Mesenchymal stem cell (in vitro differentiated cells and primary cell): ENCODE results near the gene OR2L2.

Experiments
- DNase-seq: peaks from one replicate; pipeline ENCODE4 v3.0.0-alpha.2; 2013
- H2AFZ ChIP-seq: one replicate; pipeline ENCODE4 v1.6.1; 2013; ENCODE audit warnings: low read depth, mild to moderate bottlenecking, control low read depth, inconsistent platforms, low read length, moderate library complexity
- H2AK5ac ChIP-seq: 2 replicates; pipeline ENCODE4 v1.6.1; 2013; ENCODE audit warnings: low read length, moderate library complexity, mild to moderate bottlenecking, inconsistent platforms; ENCODE audit not compliant: severe bottlenecking
- H2BK120ac ChIP-seq: one replicate; pipeline ENCODE4 v1.6.1; 2013; ENCODE audit warnings: low read depth, mild to moderate bottlenecking, inconsistent platforms, low read length, moderate library complexity
- H2BK12ac ChIP-seq, 2 experiments: one replicate each; pipeline ENCODE4 v1.6.1; 2013; ENCODE audit warnings: inconsistent platforms in 2 of 2, low read length in 2 of 2, mild to moderate bottlenecking in 2 of 2, moderate library complexity in 2 of 2, control low read depth in 1 of 2
- H2BK15ac ChIP-seq: one replicate; pipeline ENCODE4 v1.6.1; 2013; ENCODE audit warnings: mild to moderate bottlenecking, low read depth, inconsistent platforms; ENCODE audit not compliant: poor library complexity, severe bottlenecking
- H2BK5ac ChIP-seq: 2 replicates; pipeline ENCODE4 v1.6.1; 2013; ENCODE audit warnings: low read depth, mild to moderate bottlenecking, low read length, control low read depth, inconsistent platforms; ENCODE audit not compliant: poor library complexity, severe bottlenecking
- H3K14ac ChIP-seq, 2 experiments: one replicate each; pipeline ENCODE4 v1.6.1; 2013; ENCODE audit warnings: inconsistent platforms in 2 of 2, low read length in 2 of 2, control low read depth in 1 of 2, mild to moderate bottlenecking in 1 of 2, moderate library complexity in 1 of 2
- H3K18ac ChIP-seq, 2 experiments: one replicate each; pipeline ENCODE4 v1.6.1; 2013; ENCODE audit warnings: inconsistent platforms in 2 of 2, low read length in 2 of 2, control low read depth in 1 of 2, low read depth in 1 of 2, mild to moderate bottlenecking in 1 of 2
- H3K23ac ChIP-seq, 2 experiments: one replicate each; pipeline ENCODE4 v1.6.1; 2013; ENCODE audit warnings: inconsistent platforms in 2 of 2, low read length in 2 of 2, mild to moderate bottlenecking in 2 of 2, moderate library complexity in 2 of 2, control low read depth in 1 of 2
- H3K27ac ChIP-seq: 2 replicates; pipeline ENCODE4 v1.5.1; 2013; ENCODE audit warnings: mild to moderate bottlenecking, moderate library complexity, low read length, control low read depth, inconsistent platforms; ENCODE audit not compliant: poor library complexity, severe bottlenecking
- H3K27me3 ChIP-seq, 2 experiments: 2 replicates each; pipeline versions ENCODE4 v1.6.1 to v1.7.0; 2013; ENCODE audit warnings: low read length in 2 of 2, mild to moderate bottlenecking in 2 of 2, moderate library complexity in 2 of 2, control low read depth in 1 of 2, inconsistent platforms in 1 of 2; ENCODE audit not compliant: control insufficient read depth in 1 of 2, insufficient read depth in 1 of 2
- H3K36me3 ChIP-seq, 2 experiments: 2 replicates each; pipeline versions ENCODE4 v1.6.1 to v1.7.0; 2013; ENCODE audit warnings: low read length in 2 of 2, control low read depth in 1 of 2, inconsistent platforms in 1 of 2, low read depth in 1 of 2, mild to moderate bottlenecking in 1 of 2; ENCODE audit not compliant: insufficient read depth in 2 of 2, control insufficient read depth in 1 of 2
- H3K4ac ChIP-seq, 2 experiments: one replicate each; pipeline ENCODE4 v1.6.1; 2013; ENCODE audit warnings: inconsistent platforms in 2 of 2, low read length in 2 of 2, mild to moderate bottlenecking in 2 of 2, moderate library complexity in 2 of 2, control low read depth in 1 of 2, low read depth in 1 of 2
- H3K4me1 ChIP-seq: 2 replicates; pipeline ENCODE4 v1.6.1; 2013; ENCODE audit warnings: low read depth, low read length, control low read depth; ENCODE audit not compliant: control insufficient read depth, insufficient read depth
- H3K4me2 ChIP-seq: 2 replicates; pipeline ENCODE4 v1.6.1; 2013; ENCODE audit warnings: low read length, mild to moderate bottlenecking, inconsistent platforms; ENCODE audit not compliant: poor library complexity, severe bottlenecking
- H3K4me3 ChIP-seq, 2 experiments: 2 replicates each; pipeline versions ENCODE4 v1.5.1 to v1.7.0; 2013; ENCODE audit warnings: low read length in 2 of 2, mild to moderate bottlenecking in 2 of 2, control low read depth in 1 of 2, low read depth in 1 of 2; ENCODE audit not compliant: insufficient read depth in 1 of 2
- H3K79me1 ChIP-seq: replicated peaks from 2 replicates; pipeline ENCODE4 v1.6.1; 2013; ENCODE audit warnings: mild to moderate bottlenecking, control low read depth, low read length, inconsistent platforms; ENCODE audit not compliant: poor library complexity, severe bottlenecking
- H3K9ac ChIP-seq: 2 replicates; pipeline ENCODE4 v1.7.0; 2013; ENCODE audit warnings: mild to moderate bottlenecking, low read length, moderate library complexity
- H3K9me3 ChIP-seq: 2 replicates; pipeline ENCODE4 v1.7.0; 2013; ENCODE audit warnings: mild to moderate bottlenecking, low read length; ENCODE audit not compliant: control insufficient read depth
- H4K8ac ChIP-seq: one replicate; pipeline ENCODE4 v1.6.1; 2013; ENCODE audit warnings: inconsistent platforms, mild to moderate bottlenecking, low read length, moderate library complexity
- H4K91ac ChIP-seq: one replicate; pipeline ENCODE4 v1.6.1; 2013; ENCODE audit warnings: mild to moderate bottlenecking, low read length, inconsistent platforms
- WGBS: methylation state at CpG from one replicate; pipeline ENCODE4 v1.1.7; 2013; ENCODE audit warnings: mixed read lengths; 5-methylcytosine and 5-hydroxymethylcytosine counted together

Gene OR2L2

DNA sequence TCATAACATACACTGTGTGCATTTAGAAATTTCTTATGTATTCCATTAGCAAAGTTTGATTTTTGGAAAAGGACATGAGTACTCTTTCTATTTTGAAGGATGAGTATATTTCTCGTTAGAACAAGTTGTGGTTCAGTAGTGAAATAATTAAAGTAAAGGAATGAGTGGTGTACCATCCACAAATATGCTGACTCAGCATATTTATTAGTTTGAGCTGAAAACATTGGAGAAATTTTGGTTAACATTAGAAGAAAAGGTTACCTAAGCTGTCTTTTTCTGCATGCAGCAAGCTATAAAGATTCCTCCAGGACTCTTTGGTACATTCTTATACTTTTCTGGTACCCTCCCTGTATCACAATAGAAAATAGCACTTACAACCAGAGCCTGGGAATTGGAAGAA lies 22.1 kb upstream of the OR2L2 start:
- Histone ChIP-seq H2BK15ac (no peak overlapping the region), H2BK120ac (no peak overlapping the region), H3K79me1 (no peaks in the 10 kb centered on the region), H3K4me1 (no peaks in the 10 kb centered on the region), H3K36me3 (no peaks in the 10 kb centered on the region), H2BK12ac (no peak overlapping the region), H2BK5ac (no peak overlapping the region), H3K27me3 (no peaks in the 10 kb centered on the region), H3K4ac (no peak overlapping the region), H2AFZ (no peak overlapping the region), H3K4me2 (no peak overlapping the region), H3K14ac (no peak overlapping the region), H3K9me3 (peaks cover 43% of the 10 kb centered on the region), H3K27ac (no peak overlapping the region), H4K91ac (no peak overlapping the region), H3K18ac (no peak overlapping the region), H3K9ac (no peak overlapping the region), H4K8ac (no peak overlapping the region), H3K4me3 (no peak overlapping the region), H3K23ac (no peak overlapping the region), H2AK5ac (no peak overlapping the region)
- WGBS: 20% methylated on average over 1 of the region's 1 CpG
- DNase-seq: no peak

DNA sequence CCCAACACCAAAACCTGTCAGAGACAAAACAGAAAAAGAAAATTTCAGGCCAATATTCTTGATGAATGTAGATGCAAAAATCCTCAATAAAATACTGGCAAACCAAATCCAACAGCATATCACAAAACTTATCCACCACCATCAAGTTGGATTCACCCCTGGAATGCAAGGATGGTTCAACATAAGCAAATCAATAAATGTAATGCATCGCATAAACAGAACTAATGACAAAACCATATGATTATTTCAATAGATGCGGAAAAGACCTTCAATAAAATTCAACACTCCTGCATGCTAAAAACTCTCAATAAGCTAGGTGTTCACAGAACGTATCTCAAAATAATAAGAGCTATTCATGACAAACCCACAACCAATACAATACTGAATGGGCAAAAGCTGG lies 20.2 kb upstream of the OR2L2 start:
- Histone ChIP-seq H3K23ac (no peak overlapping the region), H3K4me1 (no peaks in the 10 kb centered on the region), H2BK12ac (no peak overlapping the region), H3K9ac (no peak overlapping the region), H3K79me1 (no peaks in the 10 kb centered on the region), H3K27ac (no peak overlapping the region), H3K4me3 (no peak overlapping the region), H3K14ac (no peak overlapping the region), H2BK15ac (no peak overlapping the region), H2AK5ac (no peak overlapping the region), H2AFZ (no peak overlapping the region), H3K27me3 (no peaks in the 10 kb centered on the region), H4K8ac (no peak overlapping the region), H3K18ac (no peak overlapping the region), H4K91ac (no peak overlapping the region), H3K4me2 (no peak overlapping the region), H3K9me3 (peaks cover 39% of the 10 kb centered on the region), H3K4ac (no peak overlapping the region), H2BK120ac (no peak overlapping the region), H3K36me3 (no peaks in the 10 kb centered on the region), H2BK5ac (no peak overlapping the region)
- DNase-seq: no peak
- 68% methylated on average over 3 of the region's 3 CpGs for WGBS

DNA sequence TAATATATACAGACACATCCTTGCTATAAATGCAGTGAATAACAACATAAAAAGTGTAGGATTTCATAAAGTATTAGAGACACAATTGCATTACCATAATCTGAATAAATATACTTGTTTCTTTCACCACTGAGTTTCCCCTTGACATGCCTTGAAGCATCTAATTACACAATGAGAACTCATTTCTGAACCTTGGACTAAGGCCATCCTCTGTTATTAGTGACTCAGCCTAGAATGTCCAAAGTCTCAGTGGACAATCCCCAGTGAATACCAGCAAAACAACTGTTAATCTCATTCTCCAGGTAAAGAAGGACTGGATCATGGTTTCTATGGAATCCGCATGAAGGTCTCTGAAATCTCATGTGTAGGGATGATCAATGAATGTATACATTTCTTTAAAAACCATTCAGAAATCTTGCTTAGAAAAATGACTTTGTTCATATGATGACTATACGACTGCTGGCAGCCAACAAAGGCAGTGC lies 16.6 kb upstream of the OR2L2 start, which contains the start of gene OR2L5:
Gene OR2L5, plus strand, starts transcription at position 432 of the 482 bp plus-strand sequence. CDS start 8,288 bp downstream, outside the sequence.
- Histone ChIP-seq H3K18ac (no peak within 1 kb of the TSS), H4K91ac (no peak within 1 kb of the TSS), H3K4me3 (no peak within 1 kb of the TSS), H2BK120ac (no peak within 1 kb of the TSS), H3K27me3 (no peaks in the 10 kb centered on the region), H3K79me1 (no peaks in the 10 kb centered on the region), H3K4me2 (no peak within 1 kb of the TSS), H2BK5ac (no peak within 1 kb of the TSS), H3K23ac (no peak within 1 kb of the TSS), H3K4ac (no peak within 1 kb of the TSS), H3K14ac (no peak within 1 kb of the TSS), H3K27ac (no peak within 1 kb of the TSS), H3K9me3 (peaks cover 41% of the 10 kb centered on the region), H2BK15ac (no peak within 1 kb of the TSS), H3K4me1 (no peaks in the 10 kb centered on the region), H4K8ac (no peak within 1 kb of the TSS), H3K9ac (no peak within 1 kb of the TSS), H2AFZ (no peak within 1 kb of the TSS), H2AK5ac (no peak within 1 kb of the TSS), H3K36me3 (no peaks in the 10 kb centered on the region), H2BK12ac (no peak within 1 kb of the TSS)
- whole genome bisulfite sequencing: 80% methylated on average over 1 of the region's 2 CpGs
- no peak for DNase-seq

DNA sequence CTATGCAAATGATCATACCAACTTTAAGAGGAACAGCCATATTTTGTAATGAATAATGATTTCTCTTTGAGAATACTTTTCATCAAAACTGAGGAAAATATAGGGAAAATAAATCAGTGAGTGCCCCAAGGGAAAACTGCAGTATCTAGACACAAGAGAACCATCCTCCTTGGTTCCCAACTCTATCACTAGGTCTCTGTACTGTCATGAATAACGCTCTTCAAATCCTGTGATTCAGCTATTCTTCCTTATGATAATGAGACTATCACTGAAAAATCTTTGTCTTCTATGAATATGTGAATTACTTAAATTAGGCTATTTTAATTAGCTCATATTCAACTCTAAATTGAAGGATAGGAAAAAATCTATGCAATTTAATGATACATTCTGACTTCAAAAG lies 14.1 kb upstream of the OR2L2 start:
- H2BK12ac ChIP-seq: no peak overlapping the region
- no peak overlapping the region for H3K18ac ChIP-seq
- no peaks in the 10 kb centered on the region for H3K4me1 ChIP-seq
- no peak for DNase-seq
- no peak overlapping the region for H3K23ac ChIP-seq
- no peak overlapping the region for H2AFZ ChIP-seq
- H3K9me3 ChIP-seq: peaks cover 39% of the 10 kb centered on the region
- no peak overlapping the region for H2BK15ac ChIP-seq
- no peak overlapping the region for H3K4me3 ChIP-seq
- no peak overlapping the region for H3K4ac ChIP-seq
- H3K14ac ChIP-seq: no peak overlapping the region
- no CpG with 5 or more reads among the region's 1 CpG for WGBS
- H3K79me1 ChIP-seq: no peaks in the 10 kb centered on the region
- no peak overlapping the region for H3K4me2 ChIP-seq
- H4K91ac ChIP-seq: no peak overlapping the region
- no peak overlapping the region for H2BK120ac ChIP-seq
- no peaks in the 10 kb centered on the region for H3K27me3 ChIP-seq
- no peak overlapping the region for H2BK5ac ChIP-seq
- no peak overlapping the region for H3K27ac ChIP-seq
- no peaks in the 10 kb centered on the region for H3K36me3 ChIP-seq
- H3K9ac ChIP-seq: no peak overlapping the region
- no peak overlapping the region for H4K8ac ChIP-seq
- H2AK5ac ChIP-seq: no peak overlapping the region
